A549 treated with DMSO at 1 μM for 4 hours (cell line): ENCODE measurements around the gene CYB561D1. TPM values are rescaled to one million over a fixed set of nuclear protein-coding genes. Genes with fewer than 3 reads are reported as not detected.

ENCODE experiments used
- total RNA-seq: library from RNA; stranded (reverse); fragments of 200-300 nt; extraction: Qiagen RNA extraction; gene quantifications from 5 replicates; pipeline ENCODE4 v1.2.3, GENCODE V29; 2022; ENCODE audit warnings: low read depth

Gene CYB561D1
- total RNA-seq, result 4.5 to 5.2 TPM (median 4.8 TPM) in 5 replicates

GRCh38 chr1:109493805-109494539, at the start of gene CYB561D1:
TSS of gene CYB561D1 (plus strand) at chr1:109494094. CDS start at chr1:109494140, 46 bp downstream.

GRCh38 chr1:109466452-109467300, 27.2 kb upstream of the CYB561D1 start, which contains the start of gene SYPL2:
TSS of gene SYPL2 (plus strand) at chr1:109466546. CDS start at chr1:109466844, 298 bp downstream.

GRCh38 chr1:109483672-109484518, 10.0 kb upstream of the CYB561D1 start, which contains the start of gene ATXN7L2:
TSS of gene ATXN7L2 (plus strand) at chr1:109483905. CDS start at chr1:109483954, 49 bp downstream.

GRCh38 chr1:109509176-109510134, 15.6 kb downstream of the CYB561D1 start, which contains the start of gene AMIGO1:
TSS of gene AMIGO1 (minus strand) at chr1:109509727. CDS start at chr1:109508912, 815 bp downstream.

GRCh38 chr1:109539676-109540075, 45.8 kb downstream of the CYB561D1 start, which contains the start of gene GPR61:
TSS of gene GPR61 (plus strand) at chr1:109539872. CDS start at chr1:109543023, 3,151 bp downstream.

GRCh38 chr1:109548321-109549267, 54.7 kb downstream of the CYB561D1 start, which contains the start of gene GNAI3:
TSS of gene GNAI3 (plus strand) at chr1:109548615. CDS start at chr1:109548721, 106 bp downstream.

Other genes starting within 250 kb of the CYB561D1 start
- gene CELSR2, start 244.6 kb upstream of the CYB561D1 start, total RNA-seq, result 4.6 to 6.2 TPM (median 5.8 TPM) in 5 replicates
- 18.6 to 25.2 TPM (median 24.6 TPM) in 5 replicates for gene PSRC1, start 210.9 kb upstream of the CYB561D1 start, total RNA-seq
- gene MYBPHL, start 187.1 kb upstream of the CYB561D1 start, total RNA-seq, result not detected in 5 replicates
- gene SORT1, start 96.2 kb upstream of the CYB561D1 start, total RNA-seq, result 3.7 to 4.7 TPM (median 4.4 TPM) in 5 replicates
- 104 to 114 TPM (median 113 TPM) in 5 replicates for gene PSMA5, start 67.6 kb upstream of the CYB561D1 start, total RNA-seq
- gene SYPL2, start 27.5 kb upstream of the CYB561D1 start, total RNA-seq, result 0.10 to 0.19 TPM (median 0.15 TPM) in 5 replicates
- 2.0 to 3.8 TPM (median 2.8 TPM) in 5 replicates for gene ATXN7L2, start 10.2 kb upstream of the CYB561D1 start, total RNA-seq
- 1.0 to 1.5 TPM (median 1.2 TPM) in 5 replicates for gene AMIGO1, start 15.6 kb downstream of the CYB561D1 start, total RNA-seq
- gene GPR61, start 45.8 kb downstream of the CYB561D1 start, total RNA-seq, result not detected in 5 replicates
- gene GNAI3, start 54.5 kb downstream of the CYB561D1 start, total RNA-seq, result 4.7 to 5.9 TPM (median 5.4 TPM) in 5 replicates
- 0.13 to 0.20 TPM (median 0.18 TPM) in 3 of 5 replicates, not detected in the others for gene GNAT2, start 125.5 kb downstream of the CYB561D1 start, total RNA-seq
- gene AMPD2, start 125.7 kb downstream of the CYB561D1 start, total RNA-seq, result 28.3 to 31.7 TPM (median 30.6 TPM) in 5 replicates
- gene GSTM4, start 162.0 kb downstream of the CYB561D1 start, total RNA-seq, result 8.5 to 10.7 TPM (median 9.6 TPM) in 5 replicates
- 3.2 to 5.2 TPM (median 4.0 TPM) in 5 replicates for gene GSTM2, start 174.0 kb downstream of the CYB561D1 start, total RNA-seq
- not detected in 5 replicates for gene GSTM1, start 193.7 kb downstream of the CYB561D1 start, total RNA-seq
- gene GSTM5, start 218.2 kb downstream of the CYB561D1 start, total RNA-seq, result not detected in 5 replicates
- gene GSTM3, start 246.9 kb downstream of the CYB561D1 start, total RNA-seq, result 21.7 to 33.5 TPM (median 24.4 TPM) in 5 replicates